GM12878 (cell line): ENCODE measurements around the gene CYP4F3. TPM values are rescaled to one million over a fixed set of nuclear protein-coding genes. Genes with fewer than 3 reads are reported as not detected.

Experiments used
- ATAC-seq: fragments of 200-7000 bp; cut with Tn5 transposase; 3 replicates; pipeline ENCODE4 v1.9.1; 2020; ENCODE audit warnings: mild to moderate bottlenecking, moderate library complexity
- BruUV-seq: library from RNA; stranded (reverse); fragments of 400-500 nt; replicated peaks from 2 replicates; lab custom pipeline; 2021; lab: Mats Ljungman, UMichigan
- CTCF ChIA-PET: fragments of 300-600 bp; sonication (Branson Sonifier 250); formaldehyde crosslinking; extraction: SDS; loops from one replicate; lab custom pipeline; 2021; ENCODE audit warnings: inconsistent platforms; lab: Yijun Ruan, JAX
- POLR2A ChIA-PET: fragments of 350-600 bp; formaldehyde crosslinking; extraction: SDS; loops from one replicate; lab custom pipeline; 2021; ENCODE audit warnings: inconsistent platforms; lab: Charles Lee
- RAD21 ChIA-PET: fragments of 300-600 bp; sonication (Branson Sonifier 250); formaldehyde crosslinking; loops from one replicate; lab custom pipeline; 2023; ENCODE audit warnings: antibody characterized with exemption; ENCODE audit not compliant: unreplicated experiment; lab: Charles Lee
- SMC1A ChIA-PET: fragments of 300-600 bp; sonication (Branson Sonifier 250); formaldehyde crosslinking; loops from one replicate; lab custom pipeline; 2023; ENCODE audit not compliant: unreplicated experiment, uncharacterized antibody; lab: Charles Lee
- DNase-seq: peaks from one replicate; pipeline ENCODE4 v3.0.0-alpha.2; 2011; ENCODE audit warnings: low read depth, low spot score
- FAIRE-seq: peaks from 3 replicates; lab custom pipeline; 2011; peaks lifted over from hg19 to GRCh38; lab: Jason Lieb, UNC
- H2AFZ ChIP-seq: 2 replicates; pipeline ENCODE4 v1.6.0; 2011; ENCODE audit warnings: low read depth, low read length, control low read depth; ENCODE audit not compliant: control insufficient read depth
- H3K27ac ChIP-seq: 2 replicates; pipeline ENCODE4 v1.5.1; 2011; ENCODE audit warnings: control low read depth; ENCODE audit not compliant: control insufficient read depth, insufficient read depth
- H3K27me3 ChIP-seq, 2 experiments: replicated peaks in 1 of 2; 2 replicates each; pipeline versions ENCODE4 v1.6.0 to v1.6.1; 2011; ENCODE audit warnings: low read length in 1 of 2; ENCODE audit not compliant: control insufficient read depth in 2 of 2, insufficient read depth in 2 of 2
- H3K36me3 ChIP-seq, 2 experiments: 2 replicates each; pipeline ENCODE4 v1.5.1; 2011; ENCODE audit warnings: low read length in 1 of 2; ENCODE audit not compliant: control insufficient read depth in 2 of 2, insufficient read depth in 2 of 2
- H3K4me1 ChIP-seq: 2 replicates; pipeline ENCODE4 v1.6.1; 2011; ENCODE audit warnings: mild to moderate bottlenecking, low read length, moderate library complexity, mixed read lengths; ENCODE audit not compliant: control insufficient read depth, insufficient read depth
- H3K4me2 ChIP-seq: 2 replicates; pipeline ENCODE4 v1.6.0; 2011; ENCODE audit warnings: control low read depth; ENCODE audit not compliant: control insufficient read depth, insufficient read depth
- H3K4me3 ChIP-seq: fragments of 200-600 bp; sonication (generic); 2 replicates; pipeline ENCODE4 v1.5.1; 2016
- H3K79me2 ChIP-seq: 2 replicates; pipeline ENCODE4 v1.6.0; 2011; ENCODE audit warnings: low read length; ENCODE audit not compliant: control insufficient read depth, insufficient read depth
- H3K9ac ChIP-seq: 2 replicates; pipeline ENCODE4 v1.8.0; 2011; ENCODE audit warnings: low read length, control low read depth, mixed read lengths; ENCODE audit not compliant: control insufficient read depth, insufficient read depth
- H3K9me3 ChIP-seq: replicated peaks from 3 replicates; pipeline ENCODE4 v1.5.1; 2011; ENCODE audit warnings: mild to moderate bottlenecking, low read length; ENCODE audit not compliant: control insufficient read depth, insufficient read depth
- H4K20me1 ChIP-seq: 2 replicates; pipeline ENCODE4 v1.6.0; 2011; ENCODE audit not compliant: control insufficient read depth, insufficient read depth
- ASH2L ChIP-seq: fragments of 300-600, 200-600 bp; sonication (generic); IDR thresholded peaks from 2 replicates; pipeline ENCODE4 v1.6.1; 2017; ENCODE audit warnings: low read depth, mild to moderate bottlenecking, borderline replicate concordance
- CHD2 ChIP-seq: IDR thresholded peaks from 2 replicates; pipeline ENCODE4 v1.6.1; 2011; ENCODE audit warnings: low read depth, low read length, improper control_type of control experiment, borderline replicate concordance
- FOXM1 ChIP-seq: IDR thresholded peaks from 2 replicates; pipeline ENCODE4 v1.6.1; 2012; ENCODE audit warnings: low read depth, mild to moderate bottlenecking, inconsistent platforms, low read length, moderate library complexity
- HDGF ChIP-seq: fragments of 450-650 bp; IDR thresholded peaks from 2 replicates; pipeline ENCODE4 v1.6.1; 2016; ENCODE audit warnings: antibody characterized with exemption
- JUND ChIP-seq: IDR thresholded peaks from 2 replicates; pipeline ENCODE4 v1.6.1; 2012; ENCODE audit warnings: low read depth, mild to moderate bottlenecking, low read length, improper control_type of control experiment, moderate library complexity
- KLF5 ChIP-seq: fragments of 450-650 bp; IDR thresholded peaks from 2 replicates; pipeline ENCODE4 v1.6.1; 2014; ENCODE audit warnings: mild to moderate bottlenecking; ENCODE audit not compliant: partially characterized antibody
- MEF2A ChIP-seq: IDR thresholded peaks from 2 replicates; pipeline ENCODE4 v1.6.1; 2011; ENCODE audit warnings: low read depth, mild to moderate bottlenecking, low read length, moderate library complexity; ENCODE audit not compliant: insufficient read depth
- MLLT1 ChIP-seq: fragments of 450-650 bp; IDR thresholded peaks from 2 replicates; pipeline ENCODE4 v1.6.1; 2016; ENCODE audit warnings: mild to moderate bottlenecking
- PRDM15 ChIP-seq: fragments of 450-650 bp; formaldehyde crosslinking; IDR thresholded peaks from 2 replicates; pipeline ENCODE4 v1.4.0; 2020; ENCODE audit warnings: mild to moderate bottlenecking, moderate library complexity
- RBBP5 ChIP-seq: fragments of 200-600 bp; sonication (generic); conservative IDR thresholded peaks from 2 replicates; pipeline ENCODE4 v1.6.1; 2016
- RCOR1 ChIP-seq: conservative IDR thresholded peaks from 2 replicates; pipeline ENCODE4 v1.6.1; 2012; ENCODE audit warnings: low read depth, low read length, improper control_type of control experiment
- RELA ChIP-seq: fragments of 450-650 bp; IDR thresholded peaks from 2 replicates; pipeline ENCODE4 v1.8.0; 2014; ENCODE audit warnings: borderline replicate concordance; ENCODE audit not compliant: partially characterized antibody
- RUNX3 ChIP-seq: IDR thresholded peaks from 2 replicates; pipeline ENCODE4 v1.6.1; 2012; ENCODE audit warnings: low read length, inconsistent platforms
- SMARCA5 ChIP-seq: fragments of 450-650 bp; IDR thresholded peaks from 2 replicates; pipeline ENCODE4 v1.6.1; 2017; ENCODE audit warnings: mild to moderate bottlenecking
- SP1 ChIP-seq: IDR thresholded peaks from one replicate; pipeline ENCODE4 v1.6.1; 2011; ENCODE audit warnings: low read depth, low read length
- SREBF2 ChIP-seq: IDR thresholded peaks from 2 replicates; pipeline ENCODE4 v1.6.1; 2012; ENCODE audit warnings: mild to moderate bottlenecking, low read length
- USF2 ChIP-seq: IDR thresholded peaks from 2 replicates; pipeline ENCODE4 v1.6.1; 2011; ENCODE audit warnings: low read depth, low read length, improper control_type of control experiment, borderline replicate concordance
- WRNIP1 ChIP-seq: IDR thresholded peaks from 2 replicates; pipeline ENCODE4 v1.6.1; 2011; ENCODE audit warnings: low read depth, low read length, improper control_type of control experiment, borderline replicate concordance
- WGBS: methylation state at CpG from one replicate; pipeline ENCODE4 v1.1.6; 2016; ENCODE audit warnings: low lambda C conversion rate; ENCODE audit not compliant: insufficient replicate concordance, insufficient coverage; ENCODE audit errors: missing lambda C conversion rate; 5-methylcytosine and 5-hydroxymethylcytosine counted together
- in situ Hi-C: fragments of 300-500 bp; cut with MboI; formaldehyde crosslinking; loops from 9 replicates; pipeline ENCODE4 v1.14.3; 2018; ENCODE audit warnings: mixed read lengths
- intact Hi-C: fragments of 100-400 bp; cut with micrococcal nuclease; formaldehyde crosslinking; loops from one replicate; pipeline ENCODE4 v1.14.2; 2022; ENCODE audit not compliant: unreplicated experiment
- polyA plus RNA-seq, 11 experiments: library from polyadenylated mRNA; depleted of rRNA in 4 of 11; unstranded in 6 of 11; stranded (reverse) in 5 of 11; fragments of >200 nt; fragmentation: Nextera tagmentation in 4 of 11; fragmentation: Illumina TruSeq in 1 of 11; extraction: Ambion mirVana in 4 of 11; extraction: Trizol in 1 of 11; gene quantifications; 1 replicate in 1 of 11; 2 replicates in 10 of 11; pipeline versions ENCODE4 v1.2.1 to v1.2.3, GENCODE V29; 2011 to 2016; ENCODE audit warnings: inconsistent platforms in 2 of 11, missing spikeins in 2 of 11, low read depth in 1 of 11
- total RNA-seq, 4 experiments: library from RNA; depleted of rRNA in 3 of 4; stranded (reverse); fragments of >200 nt in 3 of 4; fragmentation: Illumina TruSeq in 1 of 4; extraction: Trizol in 1 of 4; gene quantifications; 2 replicates each; pipeline versions ENCODE4 v1.2.1 to v1.2.3, GENCODE V29; 2013 to 2021

CYP4F3 gene
- total and polyA plus RNA-seq, 10 of the 15 experiments (the other 5 are each of a cell fraction or from before 2014, with no cell fraction given): 0.08 to 4.7 (median 1.2) TPM

GRCh38 chr19:15669440-15669839 is 28.7 kb downstream of the CYP4F3 start:
- SMC1A ChIA-PET: no interaction called here
- RAD21 ChIA-PET: no interaction called here
- no peaks in the 10 kb centered on the region for H3K79me2 ChIP-seq
- ATAC-seq (no peak), DNase-seq (no peak)
- POLR2A ChIA-PET: no interaction called here
- H3K36me3 ChIP-seq: no peaks in the 10 kb centered on the region
- H3K9ac ChIP-seq: no peak overlapping the region
- no peak for TF ChIP-seq SMARCA5
- TF ChIP-seq RCOR1: no peak
- no peak for TF ChIP-seq SP1
- no peak for TF ChIP-seq WRNIP1
- TF ChIP-seq USF2: no peak
- no peak for TF ChIP-seq RBBP5
- TF ChIP-seq RUNX3: no peak
- TF ChIP-seq KLF5: no peak
- no peak for TF ChIP-seq MEF2A
- TF ChIP-seq ASH2L: no peak
- no peak for TF ChIP-seq FOXM1
- TF ChIP-seq CHD2: no peak
- TF ChIP-seq PRDM15 (CRISPR knock-in tag): no peak
- no peak for TF ChIP-seq SREBF2
- TF ChIP-seq JUND: no peak
- no peak for TF ChIP-seq MLLT1
- no peak for TF ChIP-seq HDGF
- TF ChIP-seq RELA: no peak
- TF ChIP-seq, all 136 proteins: peak for 0
- CTCF ChIA-PET: no interaction called here
- intact Hi-C loops: no loop called here
- no TSS peak for BruUV-seq
- H3K4me1 ChIP-seq: no peaks in the 10 kb centered on the region
- no peak overlapping the region for H3K4me3 ChIP-seq
- no peak overlapping the region for H3K4me2 ChIP-seq
- no peaks in the 10 kb centered on the region for H4K20me1 ChIP-seq
- 7% methylated on average over 3 of the region's 3 CpGs for WGBS
- no peak overlapping the region for H3K27ac ChIP-seq
- no peaks in the 10 kb centered on the region for H3K27me3 ChIP-seq
- H3K9me3 ChIP-seq: no peaks in the 10 kb centered on the region
- FAIRE-seq: no peak
- in situ Hi-C loops: no loop called here
- H2AFZ ChIP-seq: no peak overlapping the region
